ENCODE measurements around the gene LHFPL5.
A peak's percentile ranks its signal among the peaks of the same experiment; 100 is the strongest.

The LHFPL5 gene

GRCh38 chr6:35794536-35795452 is 10.4 kb upstream of the LHFPL5 start:
- no peak for DNase-seq (ENCODE audit: low spot score)

- DNase-seq (ENCODE audit: low spot score), result no peak
These were observed 9.6 kb upstream of the LHFPL5 start for GRCh38 chr6:35795453-35796071.

GRCh38 chr6:35796236-35796635 is 8.9 kb upstream of the LHFPL5 start:
- DNase-seq (ENCODE audit: low spot score), result no peak

- no peak for DNase-seq (ENCODE audit: low spot score)
These were observed 7.2 kb upstream of the LHFPL5 start for GRCh38 chr6:35797837-35798526.

- DNase-seq (ENCODE audit: low spot score), result no peak
These were observed 6.4 kb upstream of the LHFPL5 start for GRCh38 chr6:35798706-35799105.

GRCh38 chr6:35801148-35801547 is 4.0 kb upstream of the LHFPL5 start:
- no peak for DNase-seq (ENCODE audit: low spot score)

GRCh38 chr6:35808688-35809087 is 3.5 kb downstream of the LHFPL5 start:
- no peak for DNase-seq (ENCODE audit: low spot score)

- no peak for DNase-seq (ENCODE audit: low spot score)
These were observed 4.7 kb downstream of the LHFPL5 start for GRCh38 chr6:35809809-35810208.

- peak; percentile 95 for DNase-seq (ENCODE audit: low spot score)
These were observed 6.0 kb downstream of the LHFPL5 start for GRCh38 chr6:35810971-35811698.

GRCh38 chr6:35811699-35811995 is 6.5 kb downstream of the LHFPL5 start:
- DNase-seq (ENCODE audit: low spot score), result no peak

- no peak for DNase-seq (ENCODE audit: low spot score)
These were observed 12.4 kb downstream of the LHFPL5 start for GRCh38 chr6:35817515-35817914.

GRCh38 chr6:35823601-35824000 is 18.4 kb downstream of the LHFPL5 start:
- DNase-seq (ENCODE audit: low spot score), result no peak

- no peak for DNase-seq (ENCODE audit: low spot score)
These were observed 19.5 kb downstream of the LHFPL5 start for GRCh38 chr6:35824552-35825192.

GRCh38 chr6:35829306-35829705 is 24.2 kb downstream of the LHFPL5 start:
- DNase-seq (ENCODE audit: low spot score), result no peak

GRCh38 chr6:35831257-35832007 is 26.3 kb downstream of the LHFPL5 start:
- no peak for DNase-seq (ENCODE audit: low spot score)

GRCh38 chr6:35833536-35833935 is 28.4 kb downstream of the LHFPL5 start:
- DNase-seq (ENCODE audit: low spot score), result no peak

- no peak for DNase-seq (ENCODE audit: low spot score)
These were observed 33.9 kb downstream of the LHFPL5 start for GRCh38 chr6:35839019-35839418.

GRCh38 chr6:35842381-35842780 is 37.2 kb downstream of the LHFPL5 start:
- DNase-seq (ENCODE audit: low spot score), result no peak

- no peak for DNase-seq (ENCODE audit: low spot score)
These were observed 39.1 kb downstream of the LHFPL5 start for GRCh38 chr6:35844290-35844689.

- DNase-seq (ENCODE audit: low spot score), result no peak
These were observed 45.1 kb downstream of the LHFPL5 start for GRCh38 chr6:35850208-35850607.

GRCh38 chr6:35852994-35853393 is 47.8 kb downstream of the LHFPL5 start:
- DNase-seq (ENCODE audit: low spot score), result no peak

All from kidney capillary endothelial cell (primary cell).